Fibroblast of lung (primary cell): ENCODE data around the gene USP17L11. TPM values are rescaled to one million over a fixed set of nuclear protein-coding genes. Genes with fewer than 3 reads are reported as not detected.
"Not testable (repeated sequence)": the region's sequence is repeated elsewhere in the genome, so short reads cannot be mapped to it uniquely, and the experiment has no call there.

Source experiments
- DNase-seq, 2 donors: peaks; one replicate each; pipeline versions ENCODE4 v3.0.0 to v3.0.0-alpha.2; 2010; ENCODE audit warnings: low read depth in 2 of 2
- H2AFZ ChIP-seq: 2 replicates; pipeline ENCODE4 v1.5.1; 2012; ENCODE audit warnings: low read length, control low read depth, inconsistent platforms
- H3K27ac ChIP-seq: 2 replicates; pipeline ENCODE4 v1.5.1; 2011; ENCODE audit warnings: low read length, control low read depth; ENCODE audit not compliant: insufficient read depth
- H3K27me3 ChIP-seq: 2 replicates; pipeline ENCODE4 v1.5.1; 2011; ENCODE audit warnings: mild to moderate bottlenecking, low read length; ENCODE audit not compliant: control insufficient read depth, insufficient read depth
- H3K36me3 ChIP-seq: 2 replicates; pipeline ENCODE4 v1.5.1; 2011; ENCODE audit warnings: low read length; ENCODE audit not compliant: control insufficient read depth, insufficient read depth
- H3K4me1 ChIP-seq: 2 replicates; pipeline ENCODE4 v1.5.1; 2011; ENCODE audit warnings: low read length; ENCODE audit not compliant: control insufficient read depth, insufficient read depth; ENCODE audit errors: extremely low read depth
- H3K4me2 ChIP-seq: 2 replicates; pipeline ENCODE4 v1.5.1; 2011; ENCODE audit warnings: low read length, control low read depth; ENCODE audit not compliant: insufficient read depth; ENCODE audit errors: extremely low read depth
- H3K4me3 ChIP-seq, 4 experiments: fragments of 200-600 bp in 1 of 4; sonication (generic) in 1 of 4; replicated peaks in 1 of 4; 2 replicates each; pipeline ENCODE4 v1.5.1; 2011 to 2016; ENCODE audit warnings: low read length in 4 of 4, low read depth in 3 of 4, mild to moderate bottlenecking in 3 of 4, control low read depth in 2 of 4, inconsistent platforms in 1 of 4, mixed read lengths in 1 of 4; ENCODE audit not compliant: insufficient read depth in 1 of 4; ENCODE audit errors: control extremely low read depth in 1 of 4
- H3K79me2 ChIP-seq: 2 replicates; pipeline ENCODE4 v1.5.1; 2012; ENCODE audit warnings: mild to moderate bottlenecking, low read length, inconsistent platforms; ENCODE audit not compliant: control insufficient read depth, insufficient read depth
- H3K9ac ChIP-seq: 2 replicates; pipeline ENCODE4 v1.5.1; 2011; ENCODE audit warnings: mild to moderate bottlenecking, low read length, control low read depth; ENCODE audit not compliant: insufficient read depth
- H3K9me3 ChIP-seq: 2 replicates; pipeline ENCODE4 v1.5.1; 2012; ENCODE audit warnings: low read depth, low read length; ENCODE audit not compliant: control insufficient read depth, insufficient read depth
- H4K20me1 ChIP-seq: 2 replicates; pipeline ENCODE4 v1.5.1; 2011; ENCODE audit warnings: low read length; ENCODE audit not compliant: control insufficient read depth, insufficient read depth; ENCODE audit errors: extremely low read depth
- CTCF ChIP-seq, 2 donors: IDR thresholded peaks in 1 of 2; conservative IDR thresholded peaks in 1 of 2; 1 replicate in 1 of 2; 2 replicates in 1 of 2; pipeline ENCODE4 v1.5.1; 2011 to 2012; ENCODE audit warnings: low read length in 2 of 2, control low read depth in 1 of 2, inconsistent platforms in 1 of 2, low read depth in 1 of 2, mild to moderate bottlenecking in 1 of 2
- polyA minus RNA-seq: library from RNA; depleted of rRNA, polyadenylated mRNA; stranded (reverse); fragments of >200 nt; gene quantifications from 2 replicates; pipeline ENCODE4 v1.2.3, GENCODE V29; 2011; ENCODE audit warnings: low replicate concordance
- polyA plus RNA-seq, 2 donors: library from polyadenylated mRNA; depleted of rRNA in 1 of 2; stranded (reverse) in 1 of 2; unstranded in 1 of 2; fragments of >200 nt; gene quantifications; 2 replicates each; pipeline ENCODE4 v1.2.1, GENCODE V29; 2011 to 2012; ENCODE audit warnings: missing spikeins in 1 of 2
- total RNA-seq: library from RNA; depleted of rRNA; stranded (reverse); fragments of >200 nt; gene quantifications from 2 replicates; pipeline ENCODE4 v1.2.1, GENCODE V29; 2014

USP17L11 gene, protein sequence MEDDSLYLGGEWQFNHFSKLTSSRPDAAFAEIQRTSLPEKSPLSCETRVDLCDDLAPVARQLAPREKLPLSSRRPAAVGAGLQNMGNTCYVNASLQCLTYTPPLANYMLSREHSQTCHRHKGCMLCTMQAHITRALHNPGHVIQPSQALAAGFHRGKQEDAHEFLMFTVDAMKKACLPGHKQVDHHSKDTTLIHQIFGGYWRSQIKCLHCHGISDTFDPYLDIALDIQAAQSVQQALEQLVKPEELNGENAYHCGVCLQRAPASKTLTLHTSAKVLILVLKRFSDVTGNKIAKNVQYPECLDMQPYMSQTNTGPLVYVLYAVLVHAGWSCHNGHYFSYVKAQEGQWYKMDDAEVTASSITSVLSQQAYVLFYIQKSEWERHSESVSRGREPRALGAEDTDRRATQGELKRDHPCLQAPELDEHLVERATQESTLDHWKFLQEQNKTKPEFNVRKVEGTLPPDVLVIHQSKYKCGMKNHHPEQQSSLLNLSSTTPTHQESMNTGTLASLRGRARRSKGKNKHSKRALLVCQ
- total RNA-seq (not detected in 2 replicates), polyA plus RNA-seq (not detected in 2 replicates), polyA minus RNA-seq (not detected in 2 replicates)
- not detected in 2 replicates for polyA plus RNA-seq (2012)

- not testable (repeated sequence) for H3K4me1 ChIP-seq, H3K4me2 ChIP-seq, H2AFZ ChIP-seq, H3K4me3 ChIP-seq, H3K9me3 ChIP-seq, DNase-seq, H3K27me3 ChIP-seq, H3K79me2 ChIP-seq, H4K20me1 ChIP-seq, H3K36me3 ChIP-seq, H3K27ac ChIP-seq, H3K9ac ChIP-seq
These were observed at the start of gene USP17L11 for GRCh38 chr4:9215105-9215504. TSS of gene USP17L11 (plus strand) at chr4:9215405. CDS start at chr4:9215405, 0 bp downstream.

DNA sequence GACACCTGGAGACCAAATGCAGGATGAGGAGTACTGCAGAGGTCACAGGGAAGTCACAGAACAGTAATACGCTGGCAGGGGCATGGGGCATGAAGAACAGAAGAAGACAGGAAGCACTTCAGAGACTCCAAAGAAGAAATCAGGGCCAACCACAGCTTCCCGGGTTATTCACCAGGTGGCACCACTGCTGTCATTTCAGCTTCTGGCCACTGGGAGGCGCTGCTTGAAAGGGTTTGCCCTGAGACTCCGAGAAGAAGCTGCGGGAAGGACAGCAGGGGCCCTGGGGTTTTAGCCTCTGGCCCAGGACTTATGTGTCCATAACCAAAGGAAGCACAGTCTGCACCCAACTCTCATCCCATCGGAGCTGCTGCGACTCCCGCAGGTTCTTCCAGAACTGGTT is 49.2 kb upstream of the USP17L11 start:
- H3K4me1 ChIP-seq, H3K9me3 ChIP-seq, H3K27me3 ChIP-seq, H3K27ac ChIP-seq, H3K79me2 ChIP-seq, H2AFZ ChIP-seq, H3K36me3 ChIP-seq, H3K9ac ChIP-seq, H4K20me1 ChIP-seq, H3K4me3 ChIP-seq, H3K4me2 ChIP-seq: not testable (repeated sequence)
- DNase-seq = peak in 1 of 2 donors; percentile 28
- peak; percentile 49 to 52 for TF ChIP-seq CTCF (conservative IDR thresholded peaks at IDR 0.05 in 1 of 2, IDR thresholded peaks at IDR 0.05 in 1 of 2; ENCODE audit: low read depth in 1 of 2, low read length in 2 of 2)

DNA sequence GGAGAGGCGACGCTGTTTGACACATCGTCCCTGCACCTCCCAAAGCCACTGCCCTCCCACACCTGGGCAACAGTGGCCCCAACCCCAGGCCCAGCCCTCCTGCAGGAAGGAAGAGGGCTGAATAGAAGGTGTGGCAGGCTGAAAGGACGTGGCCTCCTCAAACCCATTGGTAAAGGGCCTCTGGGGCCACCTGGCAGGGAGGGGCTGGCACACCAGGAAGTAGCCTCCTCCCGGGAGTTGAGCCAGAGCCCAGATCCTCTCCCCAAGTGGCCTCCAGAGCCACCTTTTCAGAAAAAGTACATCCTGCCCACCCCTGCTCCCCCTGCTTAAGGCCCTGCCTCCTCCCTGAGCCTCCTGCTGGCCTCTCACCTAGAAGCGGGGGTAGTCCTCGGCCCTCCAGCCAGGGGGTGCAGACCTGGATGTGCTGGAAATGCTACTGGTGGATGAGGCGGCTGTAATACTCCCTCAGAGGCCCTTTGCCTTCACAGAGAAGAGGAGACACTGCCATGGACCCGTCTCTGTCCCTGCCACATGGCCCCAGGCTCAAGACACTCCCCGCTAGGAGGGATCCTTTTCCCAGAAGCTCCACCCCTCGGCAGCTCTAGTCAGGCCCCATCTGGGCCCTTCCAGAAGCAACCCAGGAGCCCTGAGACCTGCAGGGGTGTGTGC is 45.3 kb upstream of the USP17L11 start, which contains the start of gene FAM90A26:
Gene FAM90A26, plus strand, starts transcription at position 619 of the 669 bp plus-strand sequence. CDS start 2,764 bp downstream, outside the sequence.
- H4K20me1 ChIP-seq, H3K27ac ChIP-seq, H3K27me3 ChIP-seq, H3K79me2 ChIP-seq, H3K4me3 ChIP-seq, H3K9ac ChIP-seq, H3K9me3 ChIP-seq, H2AFZ ChIP-seq, H3K4me2 ChIP-seq, H3K36me3 ChIP-seq, DNase-seq, H3K4me1 ChIP-seq: not testable (repeated sequence)

DNA sequence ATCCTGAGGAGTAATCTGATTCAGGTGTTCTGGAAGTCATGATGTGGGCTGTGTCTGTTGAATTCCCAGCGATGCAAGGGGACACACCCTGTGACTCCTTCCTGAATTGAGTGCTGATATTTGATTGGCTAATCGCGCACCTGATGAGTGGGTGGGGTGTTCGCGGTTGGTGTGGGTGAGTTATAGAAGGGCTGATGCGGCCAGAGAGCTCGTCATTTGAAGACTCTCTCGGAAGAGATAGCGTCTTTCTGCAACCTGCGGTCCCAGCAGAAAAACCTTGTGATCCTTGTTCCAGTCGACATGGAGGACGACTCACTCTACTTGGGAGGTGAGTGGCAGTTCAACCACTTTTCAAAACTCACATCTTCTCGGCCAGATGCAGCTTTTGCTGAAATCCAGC is 4.8 kb upstream of the USP17L11 start, which contains the start of gene USP17L10:
Gene USP17L10, plus strand, starts transcription at position 301 of the 400 bp plus-strand sequence. Its CDS starts 0 bp downstream, at position 301.
- not testable (repeated sequence) for H3K4me2 ChIP-seq, H3K9me3 ChIP-seq, H3K79me2 ChIP-seq, H3K4me1 ChIP-seq, H4K20me1 ChIP-seq, H3K4me3 ChIP-seq, H2AFZ ChIP-seq, H3K36me3 ChIP-seq, H3K9ac ChIP-seq, H3K27me3 ChIP-seq, DNase-seq, H3K27ac ChIP-seq

- not testable (repeated sequence) for H3K4me2 ChIP-seq, H3K27me3 ChIP-seq, H2AFZ ChIP-seq, H3K4me3 ChIP-seq, H4K20me1 ChIP-seq, DNase-seq, H3K79me2 ChIP-seq, H3K9ac ChIP-seq, H3K27ac ChIP-seq, H3K36me3 ChIP-seq, H3K9me3 ChIP-seq, H3K4me1 ChIP-seq
These were observed 504 bp upstream of the USP17L11 start for GRCh38 chr4:9214701-9215100.

DNA sequence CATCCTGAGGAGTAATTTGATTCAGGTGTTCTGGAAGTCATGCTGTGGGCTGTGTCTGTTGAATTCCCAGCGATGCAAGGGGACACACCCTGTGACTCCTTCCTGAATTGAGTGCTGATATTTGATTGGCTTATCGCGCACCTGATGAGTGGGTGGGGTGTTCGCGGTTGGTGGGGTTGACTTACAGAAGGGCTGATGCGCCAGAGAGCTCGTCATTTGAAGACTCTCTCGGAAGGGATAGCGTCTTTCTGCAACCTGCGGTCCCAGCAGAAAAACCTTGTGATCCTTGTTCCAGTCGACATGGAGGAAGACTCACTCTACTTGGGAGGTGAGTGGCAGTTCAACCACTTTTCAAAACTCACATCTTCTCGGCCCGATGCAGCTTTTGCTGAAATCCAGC is 4.6 kb downstream of the USP17L11 start, which contains the start of gene USP17L12:
Gene USP17L12, plus strand, starts transcription at position 301 of the 400 bp plus-strand sequence. Its CDS starts 0 bp downstream, at position 301.
- H3K4me3 ChIP-seq, H3K4me1 ChIP-seq, H4K20me1 ChIP-seq, H3K79me2 ChIP-seq, H2AFZ ChIP-seq, H3K9me3 ChIP-seq, H3K9ac ChIP-seq, DNase-seq, H3K27ac ChIP-seq, H3K36me3 ChIP-seq, H3K4me2 ChIP-seq, H3K27me3 ChIP-seq: not testable (repeated sequence)
